ENCODE data around the gene HP. TPM values are rescaled to one million over a fixed set of nuclear protein-coding genes. Genes with fewer than 3 reads are reported as not detected.

HP gene
- total RNA-seq, 1 experiment from 2014 or later: 10.0 TPM

DNA sequence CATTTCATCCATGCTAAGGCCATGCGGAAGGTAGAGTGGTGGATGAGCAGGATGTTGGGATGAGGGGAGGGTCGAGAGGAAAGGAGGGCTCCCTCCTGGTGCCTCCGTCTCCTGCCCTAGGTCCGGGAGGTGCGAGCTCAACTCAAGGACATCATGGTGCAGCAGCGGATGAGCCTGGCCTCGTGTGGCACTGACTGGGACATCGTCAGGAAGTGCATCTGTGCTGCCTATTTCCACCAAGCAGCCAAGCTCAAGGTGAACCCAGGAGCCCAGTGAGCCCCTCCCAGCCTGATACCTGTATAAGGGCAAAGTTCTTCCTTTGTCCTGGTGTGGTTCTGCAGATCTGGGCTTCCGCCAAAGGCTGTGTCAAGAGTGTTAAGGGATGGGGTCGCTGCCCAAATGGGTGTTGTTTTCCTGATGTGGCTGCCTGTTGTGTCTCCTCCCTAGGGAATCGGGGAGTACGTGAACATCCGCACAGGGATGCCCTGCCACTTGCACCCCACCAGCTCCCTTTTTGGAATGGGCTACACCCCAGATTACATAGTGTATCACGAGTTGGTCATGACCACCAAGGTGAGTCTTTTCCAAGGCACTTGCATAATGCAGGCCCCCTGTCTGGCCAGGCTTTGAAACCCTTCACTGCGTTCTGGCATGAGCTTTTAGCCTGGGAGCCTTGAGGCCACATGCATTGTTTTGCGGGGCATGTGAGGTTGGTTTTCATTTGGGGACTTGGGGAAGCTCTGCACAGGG, 54.2 kb downstream of the HP start (continued):
- no peak for TF ChIP-seq CREM (CRISPR knock-in tag; IDR thresholded peaks at IDR 0.05)
- TF ChIP-seq, protein P1, sequence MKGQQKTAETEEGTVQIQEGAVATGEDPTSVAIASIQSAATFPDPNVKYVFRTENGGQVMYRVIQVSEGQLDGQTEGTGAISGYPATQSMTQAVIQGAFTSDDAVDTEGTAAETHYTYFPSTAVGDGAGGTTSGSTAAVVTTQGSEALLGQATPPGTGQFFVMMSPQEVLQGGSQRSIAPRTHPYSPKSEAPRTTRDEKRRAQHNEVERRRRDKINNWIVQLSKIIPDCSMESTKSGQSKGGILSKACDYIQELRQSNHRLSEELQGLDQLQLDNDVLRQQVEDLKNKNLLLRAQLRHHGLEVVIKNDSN (CRISPR knock-in tag; IDR thresholded peaks at IDR 0.05): no peak
- TF ChIP-seq TP53 (CRISPR knock-in tag; IDR thresholded peaks at IDR 0.05): no peak

DNA sequence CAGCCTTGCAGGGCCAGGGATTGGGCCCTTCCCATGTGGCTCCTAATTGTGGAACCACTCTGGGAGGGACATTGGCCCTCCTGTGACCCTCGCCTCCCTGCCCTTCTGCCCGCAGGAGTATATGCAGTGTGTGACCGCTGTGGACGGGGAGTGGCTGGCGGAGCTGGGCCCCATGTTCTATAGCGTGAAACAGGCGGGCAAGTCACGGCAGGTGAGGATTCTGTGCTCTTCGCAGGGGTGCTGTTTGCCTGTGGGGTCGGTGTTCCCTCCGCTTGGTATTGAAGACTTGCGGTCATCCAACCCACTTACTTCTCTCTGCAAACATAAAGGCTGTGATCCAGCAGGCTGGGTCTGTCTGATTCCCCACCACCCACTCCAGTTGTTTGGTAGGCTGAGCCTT, 55.0 kb downstream of the HP start:
- H3K4me3 Mint-ChIP-seq: no peak overlapping the region
- CTCF ChIA-PET: no interaction called here
- no peak for ATAC-seq
- no peaks in the 10 kb centered on the region for H3K4me1 Mint-ChIP-seq
- H3K27me3 Mint-ChIP-seq (ENCODE audit: low read depth): no peaks in the 10 kb centered on the region; the same call in 1 of the 2 replicates
- H3K27ac Mint-ChIP-seq: no peak overlapping the region
- peaks cover 73% of the 10 kb centered on the region for H3K36me3 Mint-ChIP-seq
- DNase-seq (ENCODE audit: low spot score): no peak
- TF ChIP-seq, protein P2, sequence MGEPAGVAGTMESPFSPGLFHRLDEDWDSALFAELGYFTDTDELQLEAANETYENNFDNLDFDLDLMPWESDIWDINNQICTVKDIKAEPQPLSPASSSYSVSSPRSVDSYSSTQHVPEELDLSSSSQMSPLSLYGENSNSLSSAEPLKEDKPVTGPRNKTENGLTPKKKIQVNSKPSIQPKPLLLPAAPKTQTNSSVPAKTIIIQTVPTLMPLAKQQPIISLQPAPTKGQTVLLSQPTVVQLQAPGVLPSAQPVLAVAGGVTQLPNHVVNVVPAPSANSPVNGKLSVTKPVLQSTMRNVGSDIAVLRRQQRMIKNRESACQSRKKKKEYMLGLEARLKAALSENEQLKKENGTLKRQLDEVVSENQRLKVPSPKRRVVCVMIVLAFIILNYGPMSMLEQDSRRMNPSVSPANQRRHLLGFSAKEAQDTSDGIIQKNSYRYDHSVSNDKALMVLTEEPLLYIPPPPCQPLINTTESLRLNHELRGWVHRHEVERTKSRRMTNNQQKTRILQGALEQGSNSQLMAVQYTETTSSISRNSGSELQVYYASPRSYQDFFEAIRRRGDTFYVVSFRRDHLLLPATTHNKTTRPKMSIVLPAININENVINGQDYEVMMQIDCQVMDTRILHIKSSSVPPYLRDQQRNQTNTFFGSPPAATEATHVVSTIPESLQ (CRISPR knock-in tag; IDR thresholded peaks at IDR 0.05): no peak
- no peak for TF ChIP-seq GRHL2 (CRISPR knock-in tag; IDR thresholded peaks at IDR 0.05; ENCODE audit: insufficient replicate concordance, severe bottlenecking)
- no peak for TF ChIP-seq ZNF138 (CRISPR knock-in tag; conservative IDR thresholded peaks at IDR 0.05)
- no peak for TF ChIP-seq GTF2I (CRISPR knock-in tag; conservative IDR thresholded peaks at IDR 0.05)
- TF ChIP-seq, protein P3, sequence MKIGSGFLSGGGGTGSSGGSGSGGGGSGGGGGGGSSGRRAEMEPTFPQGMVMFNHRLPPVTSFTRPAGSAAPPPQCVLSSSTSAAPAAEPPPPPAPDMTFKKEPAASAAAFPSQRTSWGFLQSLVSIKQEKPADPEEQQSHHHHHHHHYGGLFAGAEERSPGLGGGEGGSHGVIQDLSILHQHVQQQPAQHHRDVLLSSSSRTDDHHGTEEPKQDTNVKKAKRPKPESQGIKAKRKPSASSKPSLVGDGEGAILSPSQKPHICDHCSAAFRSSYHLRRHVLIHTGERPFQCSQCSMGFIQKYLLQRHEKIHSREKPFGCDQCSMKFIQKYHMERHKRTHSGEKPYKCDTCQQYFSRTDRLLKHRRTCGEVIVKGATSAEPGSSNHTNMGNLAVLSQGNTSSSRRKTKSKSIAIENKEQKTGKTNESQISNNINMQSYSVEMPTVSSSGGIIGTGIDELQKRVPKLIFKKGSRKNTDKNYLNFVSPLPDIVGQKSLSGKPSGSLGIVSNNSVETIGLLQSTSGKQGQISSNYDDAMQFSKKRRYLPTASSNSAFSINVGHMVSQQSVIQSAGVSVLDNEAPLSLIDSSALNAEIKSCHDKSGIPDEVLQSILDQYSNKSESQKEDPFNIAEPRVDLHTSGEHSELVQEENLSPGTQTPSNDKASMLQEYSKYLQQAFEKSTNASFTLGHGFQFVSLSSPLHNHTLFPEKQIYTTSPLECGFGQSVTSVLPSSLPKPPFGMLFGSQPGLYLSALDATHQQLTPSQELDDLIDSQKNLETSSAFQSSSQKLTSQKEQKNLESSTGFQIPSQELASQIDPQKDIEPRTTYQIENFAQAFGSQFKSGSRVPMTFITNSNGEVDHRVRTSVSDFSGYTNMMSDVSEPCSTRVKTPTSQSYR (CRISPR knock-in tag; IDR thresholded peaks at IDR 0.05): no peak
- no peak for TF ChIP-seq ZBTB21 (CRISPR knock-in tag; IDR thresholded peaks at IDR 0.05; ENCODE audit: borderline replicate concordance)
- POLR2A ChIA-PET: no interaction called here
- H3K9me3 Mint-ChIP-seq: no peaks in the 10 kb centered on the region

DNA sequence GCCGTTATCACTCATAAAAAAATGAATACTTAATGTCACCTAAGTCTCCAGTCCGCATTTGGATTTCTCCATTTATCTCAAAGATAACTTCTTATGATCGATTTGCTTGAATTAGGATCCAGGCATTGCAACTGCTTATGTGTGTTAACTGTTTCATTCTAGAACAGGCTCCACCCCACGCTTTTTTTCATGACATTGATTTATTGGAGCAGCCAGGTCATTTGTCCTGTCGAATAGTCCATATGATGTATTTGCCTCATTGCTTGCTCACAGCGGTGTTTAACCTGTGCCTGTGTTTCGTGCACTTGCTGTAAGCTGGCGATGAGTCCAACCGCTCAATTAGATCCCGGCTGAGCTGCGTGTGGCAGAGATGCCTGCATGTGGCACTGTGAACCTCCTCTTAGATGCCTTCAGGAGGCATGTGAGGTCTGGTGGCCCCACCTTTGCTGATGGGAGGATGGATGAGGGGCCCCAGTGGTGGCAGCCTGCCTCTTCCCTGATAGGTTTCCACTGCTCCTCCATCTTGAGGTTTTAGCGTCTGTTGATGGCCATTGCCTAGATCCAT, 55.7 kb downstream of the HP start:
- ChIA-PET CTCF (no interaction called here), POLR2A (no interaction called here)
- H3K4me3 Mint-ChIP-seq: no peak overlapping the region
- H3K4me1 Mint-ChIP-seq: no peaks in the 10 kb centered on the region
- no peaks in the 10 kb centered on the region for H3K9me3 Mint-ChIP-seq
- ATAC-seq (no peak), DNase-seq (ENCODE audit: low spot score) (no peak)
- no peak overlapping the region for H3K27ac Mint-ChIP-seq
- TF ChIP-seq CBFB (CRISPR knock-in tag; IDR thresholded peaks at IDR 0.05; ENCODE audit: low read depth) (no peak), MYBL2 (CRISPR knock-in tag; IDR thresholded peaks at IDR 0.05) (no peak), ZNF396 (CRISPR knock-in tag; IDR thresholded peaks at IDR 0.05; ENCODE audit: borderline replicate concordance) (no peak), TP53 (CRISPR knock-in tag; IDR thresholded peaks at IDR 0.05) (no peak), TCF7 (CRISPR knock-in tag; IDR thresholded peaks at IDR 0.05; ENCODE audit: low read depth) (no peak), FOXJ3 (CRISPR knock-in tag; IDR thresholded peaks at IDR 0.05; ENCODE audit: borderline replicate concordance) (no peak), SOX15 (CRISPR knock-in tag; IDR thresholded peaks at IDR 0.05) (no peak), CREM (CRISPR knock-in tag; IDR thresholded peaks at IDR 0.05) (no peak), ZNF263 (CRISPR knock-in tag; IDR thresholded peaks at IDR 0.05; ENCODE audit: low read depth) (no peak), KAT7 (CRISPR knock-in tag; IDR thresholded peaks at IDR 0.05; ENCODE audit: borderline replicate concordance) (no peak)
- H3K27me3 Mint-ChIP-seq (ENCODE audit: low read depth): no peaks in the 10 kb centered on the region; the same call in 1 of the 2 replicates
- H3K36me3 Mint-ChIP-seq: peaks cover 67% of the 10 kb centered on the region

Other genes with a start within 250 kb of the HP start
- 67.9 to 74.5 TPM (median 72.4 TPM) in 3 replicates for gene AP1G1, start 245.7 kb upstream of the HP start, total RNA-seq (2021)
- gene ATXN1L, start 208.5 kb upstream of the HP start, total RNA-seq (2021): 21.5 to 23.2 TPM (median 23.0 TPM) in 3 replicates
- gene ZNF821, start 170.3 kb upstream of the HP start, total RNA-seq (2021): 14.1 to 16.2 TPM (median 15.4 TPM) in 3 replicates
- gene IST1, start 159.0 kb upstream of the HP start, total RNA-seq (2021): 255 to 272 TPM (median 268 TPM) in 3 replicates
- not detected in 3 replicates for gene PKD1L3, start 54.1 kb upstream of the HP start, total RNA-seq (2021)
- 15.3 to 19.0 TPM (median 16.5 TPM) in 3 replicates for gene DHODH, start 45.8 kb upstream of the HP start, total RNA-seq (2021)
- gene HPR, start 8.7 kb downstream of the HP start, total RNA-seq (2021): 0.37 TPM in 1 of 3 replicates, not detected in the others
- 8.3 to 9.9 TPM (median 9.0 TPM) in 3 replicates for gene TXNL4B, start 39.1 kb downstream of the HP start, total RNA-seq (2021)
- 62.4 to 91.7 TPM (median 66.5 TPM) in 3 replicates for gene DHX38, start 39.3 kb downstream of the HP start, total RNA-seq (2021)
- 1.9 to 3.4 TPM (median 3.2 TPM) in 3 replicates for gene PMFBP1, start 117.7 kb downstream of the HP start, total RNA-seq (2021)